NCI-H774 (cell line): ENCODE measurements around the gene PDE6B.
"Not testable (repeated sequence)": the region's sequence is repeated elsewhere in the genome, so short reads cannot be mapped to it uniquely, and the experiment has no call there.

Experiments
- DNase-seq: peaks from one replicate; lab custom pipeline; 2025; lab: John Stamatoyannopoulos, UW

The PDE6B gene

DNA sequence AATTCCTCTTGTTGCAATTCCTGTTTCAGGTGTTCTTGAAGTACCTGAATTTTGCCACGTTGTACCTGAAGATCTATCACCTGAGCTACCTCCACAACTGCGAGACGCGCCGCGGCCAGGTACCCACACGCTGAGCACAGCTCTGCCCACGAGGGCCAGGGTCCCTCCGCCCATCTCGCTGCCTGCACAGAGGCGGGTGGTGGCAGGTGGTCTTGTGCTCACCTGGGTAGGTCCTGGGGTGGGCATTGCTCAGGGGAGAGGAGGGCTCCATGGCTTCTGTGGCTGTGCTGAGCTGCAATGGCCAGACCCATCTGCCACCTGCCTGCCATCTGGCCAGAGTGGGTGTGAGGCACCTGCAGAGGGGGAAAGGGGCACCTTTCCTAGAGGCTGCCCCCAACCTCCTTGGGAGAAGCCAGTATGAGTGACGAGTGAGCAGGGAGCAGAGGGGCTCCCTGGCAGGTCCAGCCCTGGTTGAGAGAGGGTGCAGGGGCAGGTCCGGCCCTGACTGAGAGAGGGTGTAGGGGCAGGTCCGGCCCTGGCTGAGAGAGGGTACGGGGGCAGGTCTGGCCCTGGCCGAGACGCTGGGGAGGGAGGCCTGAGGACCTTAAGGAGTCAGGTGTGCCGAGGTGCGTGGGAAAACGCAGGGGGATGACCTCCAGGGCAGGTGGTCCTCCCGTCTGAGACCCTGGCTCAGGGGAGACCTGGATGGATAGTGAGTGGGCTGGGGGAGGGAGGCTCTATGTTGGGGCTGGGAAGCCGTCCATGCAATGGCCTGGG is 10.7 kb downstream of the PDE6B start:
- no peak for DNase-seq

GRCh38 chr4:636628-637159 is 11.3 kb downstream of the PDE6B start:
- DNase-seq = no peak

GRCh38 chr4:637536-638280 is 12.3 kb downstream of the PDE6B start:
- DNase-seq = no peak

GRCh38 chr4:642366-642765 is 17.0 kb downstream of the PDE6B start:
- DNase-seq = not testable (repeated sequence)

- no peak for DNase-seq
Observed at GRCh38 chr4:646460-646859, 21.1 kb downstream of the PDE6B start.

DNA sequence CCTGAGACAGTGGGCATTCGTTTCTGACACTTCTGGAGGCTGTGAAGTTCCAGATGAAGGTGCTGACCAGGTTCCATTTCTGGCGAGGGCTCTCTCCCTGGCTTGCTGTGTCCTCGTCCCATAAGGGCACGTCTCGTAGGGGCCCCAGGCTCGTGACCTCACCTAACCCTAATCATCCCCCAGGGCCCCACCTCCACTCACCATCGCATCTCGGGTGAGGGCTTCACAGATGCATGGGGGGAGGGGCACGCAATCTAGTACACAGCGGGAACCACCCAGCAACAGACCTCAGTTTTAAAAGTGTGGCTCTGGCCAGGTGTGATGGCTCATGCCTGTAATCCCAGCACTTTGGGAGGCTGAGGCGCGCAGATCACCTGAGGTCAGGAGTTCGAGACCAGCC is 22.1 kb downstream of the PDE6B start:
- DNase-seq = no peak

DNA sequence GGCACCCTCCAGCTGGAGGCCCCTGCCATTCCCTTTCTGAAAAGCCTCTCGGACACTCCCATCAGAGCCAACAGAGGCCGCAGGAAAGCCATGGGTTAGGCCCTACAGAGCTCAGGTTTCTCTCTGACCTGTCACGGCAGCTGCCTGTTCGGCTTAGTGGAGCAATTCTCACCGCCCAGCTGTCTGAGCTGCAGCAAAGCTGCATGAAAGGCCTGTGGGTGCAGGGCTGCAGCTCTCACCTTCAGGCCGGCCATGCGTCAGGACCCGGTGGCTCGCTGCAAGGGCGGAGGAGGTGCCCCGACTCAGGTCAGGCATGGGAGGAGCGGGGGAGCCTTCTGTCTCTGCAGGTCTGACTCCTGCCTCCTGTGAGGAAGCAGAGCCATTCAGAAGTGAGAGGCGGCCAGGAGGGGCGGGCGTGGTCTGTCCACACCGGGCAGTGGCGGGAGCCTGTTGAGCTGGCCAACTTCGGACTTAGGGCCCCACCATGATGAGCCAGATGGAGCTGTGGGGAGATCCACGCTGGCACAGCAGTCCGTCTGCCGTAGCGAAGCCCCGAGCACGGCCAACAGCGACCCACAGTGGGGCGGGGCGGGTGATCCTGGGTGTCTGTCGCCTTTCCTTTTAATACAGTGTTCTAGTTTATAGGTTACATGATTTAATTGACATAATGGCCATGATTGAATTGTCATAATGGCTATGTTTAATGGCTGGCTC is 23.4 kb downstream of the PDE6B start:
- DNase-seq = no peak

DNA sequence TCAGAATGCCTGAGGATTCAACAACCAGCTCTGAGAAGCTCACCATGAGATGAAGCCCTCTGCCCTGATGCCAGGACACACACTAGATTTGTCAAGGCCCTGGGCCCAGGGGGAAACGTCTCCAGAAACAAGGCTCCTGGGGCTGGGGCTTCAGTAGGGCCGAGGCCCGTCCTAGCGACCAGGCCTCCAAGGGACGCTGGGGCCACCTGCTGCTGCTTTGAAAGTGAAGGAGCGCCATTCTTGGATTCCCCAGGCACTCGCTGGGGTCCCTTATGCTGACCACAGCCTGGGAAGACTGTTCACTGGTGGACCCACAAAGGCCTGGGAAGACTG is 23.9 kb downstream of the PDE6B start:
- no peak for DNase-seq

DNA sequence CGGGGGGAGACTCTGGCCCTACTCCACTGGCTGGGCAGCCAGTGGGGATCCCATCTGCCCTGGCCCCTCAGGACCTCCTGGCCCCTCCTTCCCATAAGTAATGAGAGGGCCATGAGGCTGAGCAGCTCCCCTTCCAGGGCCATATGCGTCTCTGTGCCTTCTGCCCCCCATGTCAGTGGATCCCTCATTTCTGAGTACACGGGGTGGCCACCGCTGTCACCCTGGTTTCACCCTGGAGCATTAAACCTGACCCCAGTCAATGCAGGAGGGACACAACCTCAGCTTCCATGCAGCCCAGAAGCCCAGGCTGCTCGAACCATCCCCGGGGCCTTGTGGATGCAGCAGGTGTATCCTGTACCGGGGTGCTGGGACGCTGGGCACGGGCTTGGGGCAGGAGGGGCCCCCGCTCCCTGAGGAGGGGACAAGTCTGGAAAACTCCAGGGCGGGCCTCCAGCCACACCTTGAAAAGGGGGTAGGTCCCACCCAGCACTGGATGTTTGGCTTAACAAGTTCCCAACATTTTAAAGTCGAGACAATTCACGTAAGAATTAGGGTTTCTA is 24.5 kb downstream of the PDE6B start:
- no peak for DNase-seq

DNA sequence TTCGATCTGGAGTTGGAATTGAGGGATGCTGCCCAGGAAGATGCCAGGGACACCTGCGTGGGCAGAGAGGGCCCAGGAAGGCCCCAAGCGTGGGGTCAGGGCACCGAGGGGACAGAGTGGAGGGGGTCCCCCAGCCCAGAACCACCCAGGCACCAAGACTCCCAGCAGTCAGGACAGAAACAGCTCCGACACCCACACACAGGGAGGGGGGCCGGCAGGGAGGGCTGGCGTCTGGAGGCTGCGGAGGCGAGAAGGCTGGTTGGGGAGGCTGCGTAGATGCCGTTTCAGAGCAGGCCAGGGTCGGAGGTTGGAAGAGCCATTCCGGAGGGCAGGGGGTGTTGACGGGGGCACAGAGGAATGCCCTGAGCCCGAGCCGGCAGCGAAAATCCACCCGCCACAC is 25.1 kb downstream of the PDE6B start:
- DNase-seq = no peak

GRCh38 chr4:650951-651883 is 25.8 kb downstream of the PDE6B start:
- no peak for DNase-seq

GRCh38 chr4:651884-652642 is 26.7 kb downstream of the PDE6B start:
- DNase-seq = no peak

DNA sequence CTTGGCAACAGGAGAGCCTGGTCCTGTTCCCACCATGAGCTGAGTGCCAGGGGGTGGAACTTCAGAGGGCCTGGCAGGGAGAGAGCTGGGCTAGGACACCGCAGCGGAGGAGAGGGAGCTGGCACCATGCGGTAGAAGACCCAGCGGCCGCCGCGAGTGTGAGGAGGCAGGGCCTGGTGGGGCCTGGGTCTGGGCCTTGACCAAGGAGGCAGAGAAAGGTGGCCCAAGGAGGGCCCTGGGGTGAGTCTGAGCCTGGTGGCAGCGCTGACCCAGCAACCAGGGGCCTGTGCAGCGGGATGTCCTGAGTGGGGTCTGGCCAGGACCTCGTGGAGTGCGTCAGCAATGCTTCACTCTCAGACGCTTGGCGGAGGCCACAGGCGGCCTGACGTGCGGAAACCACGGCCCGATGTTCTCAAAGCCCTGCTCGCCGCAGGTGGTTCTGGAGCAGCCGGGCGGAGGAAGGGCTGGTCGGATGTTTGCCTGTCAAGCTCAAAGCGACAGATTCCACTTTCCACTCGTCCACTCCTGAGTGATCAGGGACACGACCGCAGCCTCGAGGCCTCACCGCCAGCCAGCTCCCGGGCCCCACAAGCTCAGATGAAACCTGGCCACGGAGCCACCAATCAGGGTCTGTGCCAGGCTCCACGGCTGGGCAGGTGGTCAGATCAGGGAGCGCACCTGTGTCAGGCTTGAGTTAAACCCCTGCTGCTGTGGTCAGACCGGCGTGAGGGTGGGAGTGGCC is 27.9 kb downstream of the PDE6B start:
- no peak for DNase-seq

- DNase-seq = no peak
Observed at GRCh38 chr4:653831-654502, 28.6 kb downstream of the PDE6B start.

DNA sequence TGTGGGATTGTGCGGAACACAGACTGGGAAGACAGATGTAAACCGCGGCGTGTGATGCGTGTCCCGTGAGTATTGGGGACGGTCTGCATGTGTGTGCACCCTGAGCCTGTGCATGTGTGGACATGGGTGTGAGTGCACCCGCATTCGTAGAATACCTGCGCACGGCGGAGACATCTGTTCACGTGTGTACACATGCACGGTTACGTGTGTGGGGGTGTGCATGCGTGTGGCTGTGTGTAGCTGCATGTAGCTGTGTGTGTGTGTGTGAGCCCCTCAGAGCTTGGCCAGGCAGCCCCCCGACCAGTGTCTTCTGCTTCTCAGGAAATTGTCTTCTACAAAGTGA is 29.1 kb downstream of the PDE6B start:
- no peak for DNase-seq

DNA sequence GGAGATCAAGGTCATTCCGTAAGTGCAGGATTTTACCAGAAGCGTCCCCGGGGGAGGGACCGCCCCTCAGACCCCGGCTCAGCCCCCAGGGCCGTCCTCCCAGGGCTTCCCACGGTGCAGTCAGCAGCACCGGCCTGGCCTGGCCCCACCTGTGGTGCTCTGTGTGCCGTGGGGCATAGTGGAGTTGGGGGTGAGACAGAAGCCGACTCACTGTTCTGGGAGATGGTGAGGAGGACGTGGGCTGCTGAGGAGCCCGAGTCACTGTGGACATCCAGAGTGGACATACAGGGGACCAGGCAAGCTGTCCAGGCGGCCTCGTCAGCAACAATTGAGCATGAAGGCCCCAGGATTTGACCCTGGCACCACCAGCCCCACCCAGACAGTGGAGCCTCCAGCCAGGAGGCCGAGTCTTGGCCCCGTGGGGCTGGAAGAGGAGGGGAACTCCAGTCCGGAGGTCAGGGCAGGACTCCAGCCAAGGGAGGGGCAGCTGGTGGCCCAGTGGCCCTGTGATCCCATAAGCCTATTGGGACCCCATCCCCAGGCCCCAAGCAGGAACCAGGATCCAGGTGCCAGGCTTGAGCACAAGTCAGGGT is 29.6 kb downstream of the PDE6B start:
- DNase-seq = no peak

GRCh38 chr4:655464-656151 is 30.2 kb downstream of the PDE6B start:
- DNase-seq = no peak
